Measurements from ENCODE around the gene HSPA1B.

The HSPA1B gene

DNA sequence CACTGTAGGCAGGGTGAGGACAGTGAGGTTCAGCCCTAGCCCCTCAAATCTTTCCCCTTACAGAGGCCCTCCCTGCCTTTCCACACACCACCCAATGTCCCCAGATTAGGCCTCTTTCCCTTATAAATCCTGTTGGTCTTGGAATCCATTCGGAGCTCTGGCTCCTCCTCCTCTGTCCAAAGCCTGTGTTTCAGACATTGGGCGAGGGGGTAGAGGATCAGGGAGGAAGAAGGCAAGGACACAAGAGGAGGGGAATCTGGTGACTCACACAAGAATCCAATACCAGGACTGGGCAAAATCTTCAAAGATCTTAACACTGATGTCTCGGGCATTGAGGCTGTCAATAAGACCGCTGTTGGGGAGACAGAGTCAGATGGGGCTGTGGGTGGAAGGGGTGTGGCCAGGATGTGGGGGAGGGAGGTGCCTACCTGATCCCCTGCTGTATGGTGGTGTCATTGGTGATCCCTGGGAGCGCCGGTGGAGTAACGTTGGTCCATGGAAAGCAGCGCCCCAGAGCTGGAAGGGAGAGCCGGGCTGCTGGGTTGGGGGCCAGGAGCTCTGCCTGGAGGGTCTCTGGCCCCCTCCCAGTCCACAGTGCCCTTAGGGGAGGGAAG is 43.6 kb downstream of the HSPA1B start:
- TF ChIP-seq SIN3A (IDR thresholded peaks at IDR 0.05; ENCODE audit: borderline replicate concordance, insufficient read depth, low read length) (no peak), TAF1 (IDR thresholded peaks at IDR 0.05; ENCODE audit: borderline replicate concordance, insufficient read depth, low read length) (no peak), FOXP2 (optimal IDR thresholded peaks at IDR 0.05; ENCODE audit: borderline replicate concordance, extremely low read depth, extremely low read length, insufficient read depth) (no peak), POLR2AphosphoS5 (IDR thresholded peaks at IDR 0.05; ENCODE audit: low read depth, low read length) (no peak)
- TF ChIP-seq, protein P1, sequence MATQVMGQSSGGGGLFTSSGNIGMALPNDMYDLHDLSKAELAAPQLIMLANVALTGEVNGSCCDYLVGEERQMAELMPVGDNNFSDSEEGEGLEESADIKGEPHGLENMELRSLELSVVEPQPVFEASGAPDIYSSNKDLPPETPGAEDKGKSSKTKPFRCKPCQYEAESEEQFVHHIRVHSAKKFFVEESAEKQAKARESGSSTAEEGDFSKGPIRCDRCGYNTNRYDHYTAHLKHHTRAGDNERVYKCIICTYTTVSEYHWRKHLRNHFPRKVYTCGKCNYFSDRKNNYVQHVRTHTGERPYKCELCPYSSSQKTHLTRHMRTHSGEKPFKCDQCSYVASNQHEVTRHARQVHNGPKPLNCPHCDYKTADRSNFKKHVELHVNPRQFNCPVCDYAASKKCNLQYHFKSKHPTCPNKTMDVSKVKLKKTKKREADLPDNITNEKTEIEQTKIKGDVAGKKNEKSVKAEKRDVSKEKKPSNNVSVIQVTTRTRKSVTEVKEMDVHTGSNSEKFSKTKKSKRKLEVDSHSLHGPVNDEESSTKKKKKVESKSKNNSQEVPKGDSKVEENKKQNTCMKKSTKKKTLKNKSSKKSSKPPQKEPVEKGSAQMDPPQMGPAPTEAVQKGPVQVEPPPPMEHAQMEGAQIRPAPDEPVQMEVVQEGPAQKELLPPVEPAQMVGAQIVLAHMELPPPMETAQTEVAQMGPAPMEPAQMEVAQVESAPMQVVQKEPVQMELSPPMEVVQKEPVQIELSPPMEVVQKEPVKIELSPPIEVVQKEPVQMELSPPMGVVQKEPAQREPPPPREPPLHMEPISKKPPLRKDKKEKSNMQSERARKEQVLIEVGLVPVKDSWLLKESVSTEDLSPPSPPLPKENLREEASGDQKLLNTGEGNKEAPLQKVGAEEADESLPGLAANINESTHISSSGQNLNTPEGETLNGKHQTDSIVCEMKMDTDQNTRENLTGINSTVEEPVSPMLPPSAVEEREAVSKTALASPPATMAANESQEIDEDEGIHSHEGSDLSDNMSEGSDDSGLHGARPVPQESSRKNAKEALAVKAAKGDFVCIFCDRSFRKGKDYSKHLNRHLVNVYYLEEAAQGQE (IDR thresholded peaks at IDR 0.05; ENCODE audit: insufficient read depth in 1 of 2, low read depth in 2 of 2, low read length in 2 of 2), result no peak

DNA sequence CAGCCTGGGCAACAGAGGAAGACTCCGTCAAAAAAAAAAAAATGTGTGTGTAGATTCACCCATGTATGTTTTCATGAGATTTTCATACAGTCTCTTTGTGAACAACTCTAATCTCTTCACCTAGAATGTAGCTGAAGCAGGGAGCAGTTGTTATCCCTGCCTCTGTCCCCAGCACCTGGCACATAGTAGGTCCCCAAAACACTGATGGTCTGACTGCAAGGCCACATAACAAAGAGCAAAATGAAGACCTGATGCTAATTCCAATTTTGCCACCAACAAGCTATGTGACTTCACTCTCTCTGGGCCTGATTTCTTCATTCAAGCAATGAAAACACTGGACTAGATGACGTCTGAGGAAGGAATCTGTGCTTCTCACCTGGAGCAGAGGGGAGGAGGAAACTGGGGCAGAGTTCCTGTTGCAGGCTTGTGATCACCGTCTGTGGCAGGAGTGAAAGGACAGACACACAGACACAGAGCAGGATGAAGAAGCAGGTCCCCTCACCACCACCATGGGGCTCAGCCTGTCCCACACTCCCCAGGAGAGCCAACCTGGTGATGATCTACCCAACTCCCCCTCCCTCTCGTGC is 46.6 kb downstream of the HSPA1B start:
- TF ChIP-seq POLR2AphosphoS5 (IDR thresholded peaks at IDR 0.05; ENCODE audit: low read depth, low read length) (no peak), FOXP2 (optimal IDR thresholded peaks at IDR 0.05; ENCODE audit: borderline replicate concordance, extremely low read depth, extremely low read length, insufficient read depth) (no peak), SIN3A (IDR thresholded peaks at IDR 0.05; ENCODE audit: borderline replicate concordance, insufficient read depth, low read length) (no peak), TAF1 (IDR thresholded peaks at IDR 0.05; ENCODE audit: borderline replicate concordance, insufficient read depth, low read length) (no peak)
- TF ChIP-seq, protein P1 (IDR thresholded peaks at IDR 0.05; ENCODE audit: insufficient read depth in 1 of 2, low read depth in 2 of 2, low read length in 2 of 2), result no peak

DNA sequence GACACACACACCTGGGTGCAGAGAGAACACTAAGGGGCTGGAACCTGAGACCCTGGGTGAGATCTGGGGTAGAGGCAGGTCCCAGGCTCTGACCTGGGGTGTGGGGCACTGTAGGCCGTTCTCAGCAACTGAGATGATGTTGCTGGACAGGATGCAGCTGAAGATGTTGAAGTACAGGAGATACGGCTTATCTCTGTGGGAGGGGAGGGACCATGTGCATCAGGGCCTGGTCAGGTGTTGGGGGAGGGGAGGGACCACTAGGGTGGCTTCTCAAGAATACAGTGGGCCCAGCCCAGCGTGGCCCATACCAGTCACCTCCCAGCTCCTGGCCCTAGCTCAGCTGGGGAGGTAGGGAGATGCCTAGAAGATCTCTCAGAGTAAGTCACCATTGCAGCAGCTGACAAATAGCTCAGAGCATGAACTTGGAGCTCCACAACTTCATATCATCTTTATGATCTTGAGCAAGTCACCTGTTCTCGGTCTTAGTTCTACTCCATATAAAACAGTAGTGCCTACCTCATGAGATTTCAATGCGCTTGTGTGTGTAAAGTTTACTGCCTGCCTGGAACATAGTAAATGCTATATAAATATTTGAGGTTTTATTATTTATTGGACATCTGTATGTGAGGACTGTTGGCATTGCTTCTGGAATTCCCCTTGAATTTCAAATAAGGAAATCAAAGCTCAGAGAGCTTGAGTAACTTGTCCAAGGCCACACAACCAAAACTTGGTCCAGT is 47.5 kb downstream of the HSPA1B start:
- TF ChIP-seq POLR2AphosphoS5 (IDR thresholded peaks at IDR 0.05; ENCODE audit: low read depth, low read length) (no peak), SIN3A (IDR thresholded peaks at IDR 0.05; ENCODE audit: borderline replicate concordance, insufficient read depth, low read length) (no peak), TAF1 (IDR thresholded peaks at IDR 0.05; ENCODE audit: borderline replicate concordance, insufficient read depth, low read length) (no peak), FOXP2 (optimal IDR thresholded peaks at IDR 0.05; ENCODE audit: borderline replicate concordance, extremely low read depth, extremely low read length, insufficient read depth) (no peak)
- TF ChIP-seq, protein P1 (IDR thresholded peaks at IDR 0.05; ENCODE audit: insufficient read depth in 1 of 2, low read depth in 2 of 2, low read length in 2 of 2), result no peak

DNA sequence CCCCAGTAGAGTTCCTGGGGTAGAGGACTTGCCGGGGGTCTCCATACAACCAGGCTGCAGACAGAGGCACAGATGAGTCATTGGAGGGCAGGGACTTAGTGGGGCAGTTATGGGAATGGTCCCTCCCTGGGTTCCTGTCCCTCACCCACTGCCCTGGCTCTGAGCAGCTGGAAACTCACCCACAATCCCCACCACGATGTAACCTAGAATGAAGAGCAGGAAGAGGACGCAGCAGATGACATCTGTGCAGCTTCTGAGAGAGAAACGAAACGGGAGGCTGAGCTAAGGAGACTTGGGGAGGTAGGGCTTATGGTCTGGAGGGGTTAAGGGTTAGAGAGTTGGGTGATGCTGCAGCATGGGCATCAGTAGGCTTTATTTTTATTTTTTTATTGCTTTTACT is 48.3 kb downstream of the HSPA1B start:
- TF ChIP-seq POLR2AphosphoS5 (IDR thresholded peaks at IDR 0.05; ENCODE audit: low read depth, low read length), result no peak
- TF ChIP-seq, protein P1 (IDR thresholded peaks at IDR 0.05; ENCODE audit: insufficient read depth in 1 of 2, low read depth in 2 of 2, low read length in 2 of 2), result no peak
- no peak for TF ChIP-seq SIN3A (IDR thresholded peaks at IDR 0.05; ENCODE audit: borderline replicate concordance, insufficient read depth, low read length)
- no peak for TF ChIP-seq FOXP2 (optimal IDR thresholded peaks at IDR 0.05; ENCODE audit: borderline replicate concordance, extremely low read depth, extremely low read length, insufficient read depth)
- TF ChIP-seq TAF1 (IDR thresholded peaks at IDR 0.05; ENCODE audit: borderline replicate concordance, insufficient read depth, low read length), result no peak
